IMR-90 (cell line): ENCODE results near the gene TMEM45B. TPM values are rescaled to one million over a fixed set of nuclear protein-coding genes. Genes with fewer than 3 reads are reported as not detected.

Experiments used
- ATAC-seq: fragments of 200-7000 bp; cut with Tn5 transposase; 2 replicates; pipeline ENCODE4 v1.9.1; 2020; ENCODE audit warnings: low read depth, mild to moderate bottlenecking, moderate library complexity
- BruUV-seq: library from RNA; stranded (reverse); fragments of 400-500 nt; replicated peaks from 2 replicates; lab custom pipeline; 2021; lab: Mats Ljungman, UMichigan
- CTCF ChIA-PET: fragments of 300-600 bp; formaldehyde crosslinking; extraction: SDS; loops from one replicate; lab custom pipeline; 2021; ENCODE audit warnings: antibody characterized with exemption; lab: Yijun Ruan, JAX
- POLR2A ChIA-PET: fragments of 300-600 bp; sonication (Branson Sonifier 250); formaldehyde crosslinking; loops from one replicate; lab custom pipeline; 2022; ENCODE audit warnings: antibody characterized with exemption; ENCODE audit not compliant: unreplicated experiment; lab: Charles Lee
- DNase-seq: peaks from one replicate; pipeline ENCODE4 v3.0.0; 2013
- H2AFZ ChIP-seq: replicated peaks from 2 replicates; pipeline ENCODE3; 2013; ENCODE audit warnings: low read length, mild to moderate bottlenecking; ENCODE audit not compliant: poor library complexity
- H2AK5ac ChIP-seq: 2 replicates; pipeline ENCODE4 v1.6.1; 2013; ENCODE audit warnings: low read depth, low read length, inconsistent platforms
- H2AK9ac ChIP-seq: replicated peaks from 2 replicates; pipeline ENCODE3; 2013; ENCODE audit warnings: mild to moderate bottlenecking, low read depth, low read length, moderate library complexity; ENCODE audit not compliant: poor library complexity
- H2BK120ac ChIP-seq: 2 replicates; pipeline ENCODE4 v1.6.1; 2013; ENCODE audit warnings: low read depth, low read length, inconsistent platforms
- H2BK15ac ChIP-seq: 3 replicates; pipeline ENCODE4 v1.6.1; 2013; ENCODE audit warnings: low read depth, low read length, inconsistent platforms
- H2BK20ac ChIP-seq: 2 replicates; pipeline ENCODE4 v1.6.1; 2013; ENCODE audit warnings: low read depth, mild to moderate bottlenecking, inconsistent platforms, low read length, moderate library complexity
- H2BK5ac ChIP-seq: 2 replicates; pipeline ENCODE4 v1.6.1; 2013; ENCODE audit warnings: mild to moderate bottlenecking, low read depth, low read length, inconsistent platforms; ENCODE audit not compliant: poor library complexity, severe bottlenecking
- H3K14ac ChIP-seq: replicated peaks from 2 replicates; pipeline ENCODE4 v1.6.1; 2013; ENCODE audit warnings: low read depth, low read length, inconsistent platforms
- H3K18ac ChIP-seq: 2 replicates; pipeline ENCODE4 v1.6.1; 2013; ENCODE audit warnings: low read depth, low read length, control low read depth
- H3K23ac ChIP-seq: 2 replicates; pipeline ENCODE4 v1.6.1; 2013; ENCODE audit warnings: low read depth, low read length, inconsistent platforms
- H3K27ac ChIP-seq: 2 replicates; pipeline ENCODE4 v1.5.1; 2013; ENCODE audit warnings: mild to moderate bottlenecking, control low read depth, low read length; ENCODE audit not compliant: insufficient read depth
- H3K27me3 ChIP-seq: 2 replicates; pipeline ENCODE4 v1.6.1; 2013; ENCODE audit warnings: low read length; ENCODE audit not compliant: control insufficient read depth, insufficient read depth
- H3K36me3 ChIP-seq: 2 replicates; pipeline ENCODE4 v1.6.1; 2013; ENCODE audit warnings: low read length, mixed read lengths; ENCODE audit not compliant: control insufficient read depth, insufficient read depth
- H3K4ac ChIP-seq: 2 replicates; pipeline ENCODE4 v1.6.1; 2013; ENCODE audit warnings: low read depth, low read length, inconsistent platforms
- H3K4me1 ChIP-seq: 2 replicates; pipeline ENCODE4 v1.6.1; 2013; ENCODE audit warnings: low read length, mixed read lengths; ENCODE audit not compliant: control insufficient read depth, insufficient read depth
- H3K4me2 ChIP-seq: 2 replicates; pipeline ENCODE4 v1.6.1; 2013; ENCODE audit warnings: low read depth, mild to moderate bottlenecking, control low read depth, low read length, moderate library complexity
- H3K4me3 ChIP-seq: 2 replicates; pipeline ENCODE4 v1.5.1; 2013; ENCODE audit warnings: low read depth, mild to moderate bottlenecking, control low read depth, low read length, moderate library complexity; ENCODE audit not compliant: insufficient read depth
- H3K56ac ChIP-seq: 2 replicates; pipeline ENCODE4 v1.6.1; 2013; ENCODE audit warnings: low read length, inconsistent platforms; ENCODE audit not compliant: insufficient read depth; ENCODE audit errors: extremely low read depth
- H3K79me1 ChIP-seq, 2 experiments: 2 replicates each; pipeline ENCODE4 v1.6.1; 2013; ENCODE audit warnings: low read length in 2 of 2, inconsistent platforms in 1 of 2, low read depth in 1 of 2
- H3K9ac ChIP-seq: 2 replicates; pipeline ENCODE4 v1.6.1; 2013; ENCODE audit warnings: low read depth, low read length, control low read depth
- H3K9me1 ChIP-seq: 2 replicates; pipeline ENCODE4 v1.6.1; 2013; ENCODE audit warnings: low read length, inconsistent platforms; ENCODE audit not compliant: insufficient read depth
- H3K9me3 ChIP-seq: 2 replicates; pipeline ENCODE4 v1.6.1; 2013; ENCODE audit warnings: low read length; ENCODE audit not compliant: control insufficient read depth, insufficient read depth
- H4K20me1 ChIP-seq: 2 replicates; pipeline ENCODE4 v1.6.1; 2013; ENCODE audit warnings: low read length, inconsistent platforms; ENCODE audit not compliant: insufficient read depth
- H4K5ac ChIP-seq: 2 replicates; pipeline ENCODE4 v1.6.1; 2013; ENCODE audit warnings: mild to moderate bottlenecking, low read depth, low read length, control low read depth
- H4K8ac ChIP-seq, 2 experiments: 2 replicates each; pipeline ENCODE4 v1.6.1; 2013; ENCODE audit warnings: low read depth in 2 of 2, low read length in 2 of 2, control low read depth in 1 of 2, inconsistent platforms in 1 of 2
- H4K91ac ChIP-seq: 2 replicates; pipeline ENCODE4 v1.6.1; 2013; ENCODE audit warnings: low read depth, low read length, inconsistent platforms; ENCODE audit not compliant: insufficient read depth
- CHD1 ChIP-seq: IDR thresholded peaks from 2 replicates; pipeline ENCODE4 v1.6.1; 2012; ENCODE audit warnings: low read depth, low read length, improper control_type of control experiment
- MAFK ChIP-seq: IDR thresholded peaks from 2 replicates; pipeline ENCODE4 v1.6.1; 2012; ENCODE audit warnings: low read depth, low read length, improper control_type of control experiment
- MXI1 ChIP-seq: IDR thresholded peaks from 2 replicates; pipeline ENCODE4 v1.6.1; 2012; ENCODE audit warnings: low read depth, mild to moderate bottlenecking, low read length, moderate library complexity, borderline replicate concordance
- RCOR1 ChIP-seq: IDR thresholded peaks from 2 replicates; pipeline ENCODE4 v1.6.1; 2012; ENCODE audit warnings: mild to moderate bottlenecking, low read length, improper control_type of control experiment; ENCODE audit not compliant: insufficient replicate concordance
- SMC3 ChIP-seq: fragments of 150-350 bp; IDR thresholded peaks from 2 replicates; pipeline ENCODE4 v1.6.1; 2016; ENCODE audit warnings: low read depth, mild to moderate bottlenecking, antibody characterized with exemption, low read length, moderate library complexity
- WGBS, 2 experiments: methylation state at CpG; one replicate each; pipeline versions ENCODE4 v1.1.5 to v1.1.7; 2013; ENCODE audit warnings: missing lambda C conversion rate in 2 of 2; ENCODE audit not compliant: insufficient read length in 1 of 2; ENCODE audit errors: extremely low coverage in 2 of 2; 5-methylcytosine and 5-hydroxymethylcytosine counted together
- dilution Hi-C: fragments of 300-500 bp; cut with HindIII; formaldehyde crosslinking; loops from one replicate; pipeline ENCODE4 v1.14.3; 2018; ENCODE audit warnings: low sequenced_read_pairs; ENCODE audit not compliant: unreplicated experiment
- in situ Hi-C: fragments of 300-500 bp; cut with MboI; formaldehyde crosslinking; loops from 3 replicates; pipeline ENCODE4 v1.14.3; 2019; ENCODE audit warnings: low sequenced_read_pairs, inconsistent platforms, mixed read lengths
- intact Hi-C: fragments of 100-400 bp; cut with micrococcal nuclease; formaldehyde crosslinking; loops from 2 replicates; pipeline ENCODE4 v1.10.0; 2022
- polyA plus RNA-seq, 3 experiments: library from polyadenylated mRNA; depleted of rRNA; stranded (reverse); fragments of >200 nt; gene quantifications; 2 replicates each; pipeline ENCODE4 v1.2.3, GENCODE V29; 2012; ENCODE audit warnings: low replicate concordance in 1 of 3
- total RNA-seq: library from RNA; depleted of rRNA; stranded (reverse); fragments of >200 nt; gene quantifications from 2 replicates; pipeline ENCODE4 v1.2.3, GENCODE V29; 2012
- TF ChIP-seq, protein P1 (sequence below): fragments of 150-350 bp; IDR thresholded peaks from 2 replicates; pipeline ENCODE4 v1.6.1; 2017; ENCODE audit warnings: mild to moderate bottlenecking, antibody characterized with exemption, low read length, low read depth
- TF ChIP-seq, protein P2 (sequence below): fragments of 150-350 bp; IDR thresholded peaks from 2 replicates; pipeline ENCODE4 v1.6.1; 2016; ENCODE audit warnings: low read depth, mild to moderate bottlenecking, low read length, moderate library complexity, borderline replicate concordance

The TMEM45B gene
- total and polyA plus RNA-seq, 2 of the 4 experiments (the other 2 are of a cell fraction): not detected

DNA sequence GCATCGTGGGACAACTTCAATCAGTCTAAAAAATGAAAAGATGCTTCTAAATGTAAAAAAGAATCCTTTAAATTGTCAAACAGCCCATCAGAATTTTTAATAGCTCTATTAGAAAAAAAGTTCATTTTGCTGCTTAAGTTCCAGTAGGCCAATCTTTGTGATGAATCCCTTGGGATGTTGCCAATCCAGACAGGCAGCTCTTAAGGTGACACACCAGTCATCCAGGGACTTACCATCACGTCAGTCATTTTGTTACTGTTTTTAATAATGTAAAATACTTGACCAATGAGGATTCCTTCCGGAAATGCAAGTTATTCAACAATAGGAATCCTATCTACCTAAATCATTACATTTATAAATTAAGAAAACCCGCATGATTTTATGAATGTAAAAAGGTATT is 47.8 kb upstream of the TMEM45B start:
- DNase-seq (no peak), ATAC-seq (no peak)
- H4K8ac ChIP-seq: no peak overlapping the region
- no peak overlapping the region for H3K4ac ChIP-seq
- no peak overlapping the region for H2AK5ac ChIP-seq
- intact Hi-C loops: loop anchor here (2.0 kb wide), 2 partner anchors 79 to 363 kb away; no protein-coding TSS in a partner anchor
- H3K9me3 ChIP-seq: no peaks in the 10 kb centered on the region
- H3K4me2 ChIP-seq: no peak overlapping the region
- H3K18ac ChIP-seq: no peak overlapping the region
- no peaks in the 10 kb centered on the region for H3K79me1 ChIP-seq
- ChIA-PET POLR2A (no interaction called here), CTCF (interaction anchor here (0.8 to 2.0 kb wide), 2 partner anchors 91 to 364 kb away, joined by 3 to 4 read pairs; no protein-coding TSS in a partner anchor)
- H4K5ac ChIP-seq: no peak overlapping the region
- BruUV-seq: no TSS peak
- TF ChIP-seq MAFK (no peak), MXI1 (no peak), RCOR1 (no peak), CHD1 (no peak), SMC3 (no peak)
- TF ChIP-seq, protein P1, sequence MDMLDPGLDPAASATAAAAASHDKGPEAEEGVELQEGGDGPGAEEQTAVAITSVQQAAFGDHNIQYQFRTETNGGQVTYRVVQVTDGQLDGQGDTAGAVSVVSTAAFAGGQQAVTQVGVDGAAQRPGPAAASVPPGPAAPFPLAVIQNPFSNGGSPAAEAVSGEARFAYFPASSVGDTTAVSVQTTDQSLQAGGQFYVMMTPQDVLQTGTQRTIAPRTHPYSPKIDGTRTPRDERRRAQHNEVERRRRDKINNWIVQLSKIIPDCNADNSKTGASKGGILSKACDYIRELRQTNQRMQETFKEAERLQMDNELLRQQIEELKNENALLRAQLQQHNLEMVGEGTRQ: no peak
- TF ChIP-seq, protein P2, sequence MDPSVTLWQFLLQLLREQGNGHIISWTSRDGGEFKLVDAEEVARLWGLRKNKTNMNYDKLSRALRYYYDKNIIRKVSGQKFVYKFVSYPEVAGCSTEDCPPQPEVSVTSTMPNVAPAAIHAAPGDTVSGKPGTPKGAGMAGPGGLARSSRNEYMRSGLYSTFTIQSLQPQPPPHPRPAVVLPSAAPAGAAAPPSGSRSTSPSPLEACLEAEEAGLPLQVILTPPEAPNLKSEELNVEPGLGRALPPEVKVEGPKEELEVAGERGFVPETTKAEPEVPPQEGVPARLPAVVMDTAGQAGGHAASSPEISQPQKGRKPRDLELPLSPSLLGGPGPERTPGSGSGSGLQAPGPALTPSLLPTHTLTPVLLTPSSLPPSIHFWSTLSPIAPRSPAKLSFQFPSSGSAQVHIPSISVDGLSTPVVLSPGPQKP: no peak
- no peaks in the 10 kb centered on the region for H3K4me1 ChIP-seq
- H2BK120ac ChIP-seq: no peak overlapping the region
- no CpG with 5 or more reads among the region's 4 CpGs for WGBS, 2 experiments
- no peak overlapping the region for H3K9ac ChIP-seq
- no peaks in the 10 kb centered on the region for H3K36me3 ChIP-seq
- H4K20me1 ChIP-seq: no peaks in the 10 kb centered on the region
- no peaks in the 10 kb centered on the region for H3K9me1 ChIP-seq
- H2BK5ac ChIP-seq: no peak overlapping the region
- no peak overlapping the region for H2BK20ac ChIP-seq
- H4K91ac ChIP-seq: no peak overlapping the region
- H2AK9ac ChIP-seq: no peak overlapping the region
- no peak overlapping the region for H3K23ac ChIP-seq
- no peak overlapping the region for H3K4me3 ChIP-seq
- no peak overlapping the region for H3K14ac ChIP-seq
- in situ Hi-C loops: no loop called here
- no peak overlapping the region for H3K56ac ChIP-seq
- H2AFZ ChIP-seq: no peak overlapping the region
- H3K27me3 ChIP-seq: no peaks in the 10 kb centered on the region
- H2BK15ac ChIP-seq: no peak overlapping the region
- H3K27ac ChIP-seq: no peak overlapping the region
- dilution Hi-C loops: no loop called here
